ENCODE measurements around the gene ARRB1. TPM values are rescaled to one million over a fixed set of nuclear protein-coding genes. Genes with fewer than 3 reads are reported as not detected.

ARRB1 gene
- total and polyA plus RNA-seq, 2 of the 13 experiments (the other 11 are each of a cell fraction or from before 2014, with no cell fraction given) = 22.5 to 35.7 TPM

DNA sequence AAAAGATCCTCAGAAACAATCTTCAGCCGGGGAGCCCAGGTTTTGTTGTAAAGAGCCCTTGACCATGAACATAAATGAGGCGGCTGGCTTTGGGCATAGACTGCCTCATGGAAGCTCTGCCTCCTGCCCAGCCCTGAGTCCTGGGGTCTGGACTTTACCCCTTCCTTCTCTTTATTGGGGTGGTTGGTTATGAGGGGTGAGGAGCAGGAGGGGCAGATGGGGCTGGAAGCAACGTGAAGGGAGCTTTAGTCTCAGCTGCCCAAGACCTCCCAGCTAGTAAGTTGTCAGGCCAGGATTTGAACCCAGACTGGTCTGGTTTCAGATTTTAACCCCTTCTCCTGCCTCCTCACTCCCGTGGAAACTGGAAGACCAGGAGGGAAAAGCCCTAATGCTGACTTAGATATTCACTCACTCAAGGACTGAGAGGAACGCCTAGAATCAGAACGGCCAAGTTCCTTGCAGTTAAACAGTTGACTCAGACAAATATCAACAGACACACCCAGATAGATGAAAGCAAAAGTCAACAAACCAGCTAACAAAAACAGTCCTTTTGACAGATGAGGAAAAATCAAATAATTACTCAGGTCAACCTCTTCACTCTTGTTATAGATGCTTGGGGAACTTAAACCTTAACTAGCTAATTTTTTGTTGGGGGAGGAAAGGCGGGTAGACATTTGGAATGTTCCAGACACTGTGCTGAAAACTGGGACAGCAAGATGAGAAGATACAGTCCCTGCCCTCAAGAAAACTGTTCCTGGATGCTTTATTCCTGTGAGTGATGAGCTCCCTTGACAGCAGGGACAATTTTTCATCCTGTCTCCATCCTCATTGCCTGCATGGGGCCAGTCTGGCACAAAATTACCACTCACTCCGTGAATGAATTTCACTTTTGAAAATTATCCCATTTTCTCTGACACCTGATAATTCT, 20.8 kb upstream of the ARRB1 start (continued):
- TF ChIP-seq, protein P1, sequence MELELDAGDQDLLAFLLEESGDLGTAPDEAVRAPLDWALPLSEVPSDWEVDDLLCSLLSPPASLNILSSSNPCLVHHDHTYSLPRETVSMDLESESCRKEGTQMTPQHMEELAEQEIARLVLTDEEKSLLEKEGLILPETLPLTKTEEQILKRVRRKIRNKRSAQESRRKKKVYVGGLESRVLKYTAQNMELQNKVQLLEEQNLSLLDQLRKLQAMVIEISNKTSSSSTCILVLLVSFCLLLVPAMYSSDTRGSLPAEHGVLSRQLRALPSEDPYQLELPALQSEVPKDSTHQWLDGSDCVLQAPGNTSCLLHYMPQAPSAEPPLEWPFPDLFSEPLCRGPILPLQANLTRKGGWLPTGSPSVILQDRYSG (CRISPR knock-in tag; IDR thresholded peaks at IDR 0.05) = no peak
- TF ChIP-seq, protein P2, sequence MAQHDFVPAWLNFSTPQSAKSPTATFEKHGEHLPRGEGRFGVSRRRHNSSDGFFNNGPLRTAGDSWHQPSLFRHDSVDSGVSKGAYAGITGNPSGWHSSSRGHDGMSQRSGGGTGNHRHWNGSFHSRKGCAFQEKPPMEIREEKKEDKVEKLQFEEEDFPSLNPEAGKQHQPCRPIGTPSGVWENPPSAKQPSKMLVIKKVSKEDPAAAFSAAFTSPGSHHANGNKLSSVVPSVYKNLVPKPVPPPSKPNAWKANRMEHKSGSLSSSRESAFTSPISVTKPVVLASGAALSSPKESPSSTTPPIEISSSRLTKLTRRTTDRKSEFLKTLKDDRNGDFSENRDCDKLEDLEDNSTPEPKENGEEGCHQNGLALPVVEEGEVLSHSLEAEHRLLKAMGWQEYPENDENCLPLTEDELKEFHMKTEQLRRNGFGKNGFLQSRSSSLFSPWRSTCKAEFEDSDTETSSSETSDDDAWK (CRISPR knock-in tag; IDR thresholded peaks at IDR 0.05) = no peak
- TF ChIP-seq ATF7 (IDR thresholded peaks at IDR 0.05) (no peak), ATF7 (CRISPR knock-in tag; IDR thresholded peaks at IDR 0.05) (no peak), REL (CRISPR knock-in tag; conservative IDR thresholded peaks at IDR 0.05) (no peak), ZNF652 (CRISPR knock-in tag; IDR thresholded peaks at IDR 0.05; ENCODE audit: borderline replicate concordance, low read depth) (peak; percentile 64), KAT7 (CRISPR knock-in tag; IDR thresholded peaks at IDR 0.05; ENCODE audit: borderline replicate concordance) (no peak)
- TF ChIP-seq, protein P3, sequence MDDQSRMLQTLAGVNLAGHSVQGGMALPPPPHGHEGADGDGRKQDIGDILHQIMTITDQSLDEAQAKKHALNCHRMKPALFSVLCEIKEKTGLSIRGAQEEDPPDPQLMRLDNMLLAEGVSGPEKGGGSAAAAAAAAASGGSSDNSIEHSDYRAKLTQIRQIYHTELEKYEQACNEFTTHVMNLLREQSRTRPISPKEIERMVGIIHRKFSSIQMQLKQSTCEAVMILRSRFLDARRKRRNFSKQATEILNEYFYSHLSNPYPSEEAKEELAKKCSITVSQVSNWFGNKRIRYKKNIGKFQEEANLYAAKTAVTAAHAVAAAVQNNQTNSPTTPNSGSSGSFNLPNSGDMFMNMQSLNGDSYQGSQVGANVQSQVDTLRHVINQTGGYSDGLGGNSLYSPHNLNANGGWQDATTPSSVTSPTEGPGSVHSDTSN (CRISPR knock-in tag; IDR thresholded peaks at IDR 0.05; ENCODE audit: borderline replicate concordance) = no peak
- TF ChIP-seq, protein P4, sequence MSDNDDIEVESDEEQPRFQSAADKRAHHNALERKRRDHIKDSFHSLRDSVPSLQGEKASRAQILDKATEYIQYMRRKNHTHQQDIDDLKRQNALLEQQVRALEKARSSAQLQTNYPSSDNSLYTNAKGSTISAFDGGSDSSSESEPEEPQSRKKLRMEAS (IDR thresholded peaks at IDR 0.05) = no peak
- TF ChIP-seq, protein P5, sequence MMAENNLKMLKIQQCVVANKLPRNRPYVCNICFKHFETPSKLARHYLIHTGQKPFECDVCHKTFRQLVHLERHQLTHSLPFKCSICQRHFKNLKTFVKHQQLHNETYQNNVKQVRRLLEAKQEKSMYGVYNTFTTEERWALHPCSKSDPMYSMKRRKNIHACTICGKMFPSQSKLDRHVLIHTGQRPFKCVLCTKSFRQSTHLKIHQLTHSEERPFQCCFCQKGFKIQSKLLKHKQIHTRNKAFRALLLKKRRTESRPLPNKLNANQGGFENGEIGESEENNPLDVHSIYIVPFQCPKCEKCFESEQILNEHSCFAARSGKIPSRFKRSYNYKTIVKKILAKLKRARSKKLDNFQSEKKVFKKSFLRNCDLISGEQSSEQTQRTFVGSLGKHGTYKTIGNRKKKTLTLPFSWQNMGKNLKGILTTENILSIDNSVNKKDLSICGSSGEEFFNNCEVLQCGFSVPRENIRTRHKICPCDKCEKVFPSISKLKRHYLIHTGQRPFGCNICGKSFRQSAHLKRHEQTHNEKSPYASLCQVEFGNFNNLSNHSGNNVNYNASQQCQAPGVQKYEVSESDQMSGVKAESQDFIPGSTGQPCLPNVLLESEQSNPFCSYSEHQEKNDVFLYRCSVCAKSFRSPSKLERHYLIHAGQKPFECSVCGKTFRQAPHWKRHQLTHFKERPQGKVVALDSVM (CRISPR knock-in tag; IDR thresholded peaks at IDR 0.05) = no peak
- TF ChIP-seq, protein P6, sequence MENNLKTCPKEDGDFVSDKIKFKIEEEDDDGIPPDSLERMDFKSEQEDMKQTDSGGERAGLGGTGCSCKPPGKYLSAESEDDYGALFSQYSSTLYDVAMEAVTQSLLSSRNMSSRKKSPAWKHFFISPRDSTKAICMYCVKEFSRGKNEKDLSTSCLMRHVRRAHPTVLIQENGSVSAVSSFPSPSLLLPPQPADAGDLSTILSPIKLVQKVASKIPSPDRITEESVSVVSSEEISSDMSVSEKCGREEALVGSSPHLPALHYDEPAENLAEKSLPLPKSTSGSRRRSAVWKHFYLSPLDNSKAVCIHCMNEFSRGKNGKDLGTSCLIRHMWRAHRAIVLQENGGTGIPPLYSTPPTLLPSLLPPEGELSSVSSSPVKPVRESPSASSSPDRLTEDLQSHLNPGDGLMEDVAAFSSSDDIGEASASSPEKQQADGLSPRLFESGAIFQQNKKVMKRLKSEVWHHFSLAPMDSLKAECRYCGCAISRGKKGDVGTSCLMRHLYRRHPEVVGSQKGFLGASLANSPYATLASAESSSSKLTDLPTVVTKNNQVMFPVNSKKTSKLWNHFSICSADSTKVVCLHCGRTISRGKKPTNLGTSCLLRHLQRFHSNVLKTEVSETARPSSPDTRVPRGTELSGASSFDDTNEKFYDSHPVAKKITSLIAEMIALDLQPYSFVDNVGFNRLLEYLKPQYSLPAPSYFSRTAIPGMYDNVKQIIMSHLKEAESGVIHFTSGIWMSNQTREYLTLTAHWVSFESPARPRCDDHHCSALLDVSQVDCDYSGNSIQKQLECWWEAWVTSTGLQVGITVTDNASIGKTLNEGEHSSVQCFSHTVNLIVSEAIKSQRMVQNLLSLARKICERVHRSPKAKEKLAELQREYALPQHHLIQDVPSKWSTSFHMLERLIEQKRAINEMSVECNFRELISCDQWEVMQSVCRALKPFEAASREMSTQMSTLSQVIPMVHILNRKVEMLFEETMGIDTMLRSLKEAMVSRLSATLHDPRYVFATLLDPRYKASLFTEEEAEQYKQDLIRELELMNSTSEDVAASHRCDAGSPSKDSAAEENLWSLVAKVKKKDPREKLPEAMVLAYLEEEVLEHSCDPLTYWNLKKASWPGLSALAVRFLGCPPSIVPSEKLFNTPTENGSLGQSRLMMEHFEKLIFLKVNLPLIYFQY (CRISPR knock-in tag; IDR thresholded peaks at IDR 0.05; ENCODE audit: borderline replicate concordance) = no peak
- TF ChIP-seq, protein P7, sequence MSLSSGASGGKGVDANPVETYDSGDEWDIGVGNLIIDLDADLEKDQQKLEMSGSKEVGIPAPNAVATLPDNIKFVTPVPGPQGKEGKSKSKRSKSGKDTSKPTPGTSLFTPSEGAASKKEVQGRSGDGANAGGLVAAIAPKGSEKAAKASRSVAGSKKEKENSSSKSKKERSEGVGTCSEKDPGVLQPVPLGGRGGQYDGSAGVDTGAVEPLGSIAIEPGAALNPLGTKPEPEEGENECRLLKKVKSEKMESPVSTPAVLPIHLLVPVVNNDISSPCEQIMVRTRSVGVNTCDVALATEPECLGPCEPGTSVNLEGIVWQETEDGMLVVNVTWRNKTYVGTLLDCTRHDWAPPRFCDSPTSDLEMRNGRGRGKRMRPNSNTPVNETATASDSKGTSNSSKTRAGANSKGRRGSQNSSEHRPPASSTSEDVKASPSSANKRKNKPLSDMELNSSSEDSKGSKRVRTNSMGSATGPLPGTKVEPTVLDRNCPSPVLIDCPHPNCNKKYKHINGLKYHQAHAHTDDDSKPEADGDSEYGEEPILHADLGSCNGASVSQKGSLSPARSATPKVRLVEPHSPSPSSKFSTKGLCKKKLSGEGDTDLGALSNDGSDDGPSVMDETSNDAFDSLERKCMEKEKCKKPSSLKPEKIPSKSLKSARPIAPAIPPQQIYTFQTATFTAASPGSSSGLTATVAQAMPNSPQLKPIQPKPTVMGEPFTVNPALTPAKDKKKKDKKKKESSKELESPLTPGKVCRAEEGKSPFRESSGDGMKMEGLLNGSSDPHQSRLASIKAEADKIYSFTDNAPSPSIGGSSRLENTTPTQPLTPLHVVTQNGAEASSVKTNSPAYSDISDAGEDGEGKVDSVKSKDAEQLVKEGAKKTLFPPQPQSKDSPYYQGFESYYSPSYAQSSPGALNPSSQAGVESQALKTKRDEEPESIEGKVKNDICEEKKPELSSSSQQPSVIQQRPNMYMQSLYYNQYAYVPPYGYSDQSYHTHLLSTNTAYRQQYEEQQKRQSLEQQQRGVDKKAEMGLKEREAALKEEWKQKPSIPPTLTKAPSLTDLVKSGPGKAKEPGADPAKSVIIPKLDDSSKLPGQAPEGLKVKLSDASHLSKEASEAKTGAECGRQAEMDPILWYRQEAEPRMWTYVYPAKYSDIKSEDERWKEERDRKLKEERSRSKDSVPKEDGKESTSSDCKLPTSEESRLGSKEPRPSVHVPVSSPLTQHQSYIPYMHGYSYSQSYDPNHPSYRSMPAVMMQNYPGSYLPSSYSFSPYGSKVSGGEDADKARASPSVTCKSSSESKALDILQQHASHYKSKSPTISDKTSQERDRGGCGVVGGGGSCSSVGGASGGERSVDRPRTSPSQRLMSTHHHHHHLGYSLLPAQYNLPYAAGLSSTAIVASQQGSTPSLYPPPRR (CRISPR knock-in tag; IDR thresholded peaks at IDR 0.05; ENCODE audit: borderline replicate concordance) = peak; percentile 91
